Effector memory CD4-positive, alpha-beta T cell (primary cell): ENCODE results near the gene GRIP1.
A peak's percentile ranks its signal among the peaks of the same experiment; 100 is the strongest.
"Not testable (repeated sequence)": the region's sequence is repeated elsewhere in the genome, so short reads cannot be mapped to it uniquely, and the experiment has no call there.

Source experiments
- DNase-seq, 3 donors: peaks; one replicate each; pipeline ENCODE4 v3.0.0-alpha.2; 2020
- H3K27ac ChIP-seq: 2 replicates; pipeline ENCODE4 v1.7.0; 2013; ENCODE audit warnings: mild to moderate bottlenecking, low read length, moderate library complexity; ENCODE audit not compliant: insufficient read depth, poor library complexity, severe bottlenecking
- H3K27me3 ChIP-seq: replicated peaks from 2 replicates; pipeline ENCODE4 v1.7.0; 2013; ENCODE audit warnings: mild to moderate bottlenecking, low read length; ENCODE audit not compliant: insufficient read depth, control insufficient read depth, poor library complexity, severe bottlenecking
- H3K36me3 ChIP-seq: 2 replicates; pipeline ENCODE4 v1.7.0; 2013; ENCODE audit warnings: mild to moderate bottlenecking, low read length, moderate library complexity; ENCODE audit not compliant: control insufficient read depth, insufficient read depth
- H3K4me1 ChIP-seq: 2 replicates; pipeline ENCODE4 v1.7.0; 2013; ENCODE audit warnings: low read length, mild to moderate bottlenecking; ENCODE audit not compliant: control insufficient read depth, insufficient read depth, poor library complexity, severe bottlenecking
- H3K4me3 ChIP-seq: 2 replicates; pipeline ENCODE4 v1.7.0; 2013; ENCODE audit warnings: low read length, low read depth, mild to moderate bottlenecking; ENCODE audit not compliant: insufficient read depth, poor library complexity, severe bottlenecking
- H3K9me3 ChIP-seq: 2 replicates; pipeline ENCODE4 v1.7.0; 2013; ENCODE audit warnings: mild to moderate bottlenecking, low read length, moderate library complexity; ENCODE audit not compliant: control insufficient read depth

The GRIP1 gene

DNA sequence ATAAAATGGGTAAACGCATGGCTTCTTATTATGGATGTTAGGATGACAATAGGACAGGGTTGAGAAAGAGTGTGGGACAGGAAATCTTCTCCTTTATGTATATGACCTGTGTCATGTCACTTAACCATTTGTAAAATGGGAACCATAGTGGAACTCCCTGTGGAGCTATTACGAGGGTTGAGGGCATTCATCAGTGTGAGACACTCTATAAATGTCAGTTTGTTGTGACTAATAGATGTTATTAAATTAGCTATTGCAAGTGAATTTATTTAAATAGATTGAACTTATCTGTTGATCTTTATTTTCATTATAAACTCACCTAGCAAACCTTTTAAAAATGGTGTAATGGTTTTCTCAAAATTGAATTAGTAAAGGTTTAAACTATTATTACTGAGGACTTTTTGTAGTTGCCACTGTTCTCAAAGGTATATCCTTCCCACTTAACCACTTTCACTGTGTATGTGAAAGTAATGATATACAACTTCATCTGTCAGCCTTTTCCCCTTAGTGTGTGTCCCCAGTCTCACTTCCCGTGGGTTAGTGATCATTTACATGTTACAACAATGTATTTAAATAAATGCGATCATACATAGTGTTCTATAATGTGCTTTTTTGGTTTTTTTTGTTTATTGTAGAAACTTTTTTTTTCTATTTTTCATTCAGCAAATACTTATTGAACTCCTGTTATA is 359.5 kb downstream of the GRIP1 start:
- Histone ChIP-seq H3K27me3 (no peaks in the 10 kb centered on the region), H3K4me3 (no peak overlapping the region), H3K36me3 (peaks cover 28% of the 10 kb centered on the region), H3K27ac (no peak overlapping the region), H3K4me1 (peaks cover 8% of the 10 kb centered on the region), H3K9me3 (no peaks in the 10 kb centered on the region)
- no peak for DNase-seq

DNA sequence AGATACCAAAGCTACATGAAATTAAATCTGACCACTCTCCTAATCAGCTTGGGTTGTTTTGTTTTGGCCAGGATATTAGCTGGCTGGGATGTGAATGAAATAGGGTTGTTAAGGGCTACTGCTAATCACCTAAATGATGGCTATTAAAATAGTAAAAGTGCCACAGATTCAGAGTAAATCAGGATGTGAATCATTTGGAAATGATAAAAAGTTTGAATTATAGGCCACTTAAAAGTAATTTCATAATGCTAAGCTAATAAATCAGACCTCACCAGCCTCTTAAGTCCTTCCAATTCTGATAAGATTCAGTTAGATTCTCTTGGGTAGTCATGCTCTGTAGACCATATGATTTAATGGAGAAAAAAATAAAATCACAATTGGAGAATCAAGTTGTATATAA is 364.6 kb downstream of the GRIP1 start:
- H3K36me3 ChIP-seq: peaks cover 14% of the 10 kb centered on the region

DNA sequence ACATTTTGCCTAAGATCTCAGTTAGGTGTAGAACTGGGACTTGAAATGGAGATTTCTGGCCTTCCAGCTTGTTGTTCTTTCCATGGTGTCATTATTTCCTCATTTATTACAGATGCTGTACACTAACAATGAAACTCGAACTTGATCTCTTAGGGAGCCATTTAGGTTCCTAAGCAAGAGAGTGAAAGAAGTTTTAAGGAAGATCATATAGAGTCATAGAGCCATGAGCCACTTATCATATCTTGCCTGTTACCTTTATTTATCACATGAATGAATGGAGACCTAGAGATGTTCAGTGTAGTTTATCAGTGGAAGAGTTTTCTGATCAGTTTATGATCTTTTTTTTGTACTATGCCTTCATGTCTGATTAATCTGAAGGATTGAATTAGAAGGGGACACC is 366.7 kb downstream of the GRIP1 start:
- DNase-seq: no peak
- no peaks in the 10 kb centered on the region for H3K9me3 ChIP-seq
- H3K27me3 ChIP-seq: no peaks in the 10 kb centered on the region
- peaks cover 15% of the 10 kb centered on the region for H3K4me1 ChIP-seq
- H3K36me3 ChIP-seq: peaks cover 22% of the 10 kb centered on the region
- H3K27ac ChIP-seq: no peak overlapping the region
- no peak overlapping the region for H3K4me3 ChIP-seq

More for the DNA sequence above, 364.6 kb downstream of the GRIP1 start:
- Histone ChIP-seq H3K9me3 (no peaks in the 10 kb centered on the region), H3K4me3 (peak overlapping the region; percentile 7), H3K27me3 (no peaks in the 10 kb centered on the region), H3K27ac (no peak overlapping the region), H3K4me1 (peaks cover 21% of the 10 kb centered on the region)
- DNase-seq: no peak

DNA sequence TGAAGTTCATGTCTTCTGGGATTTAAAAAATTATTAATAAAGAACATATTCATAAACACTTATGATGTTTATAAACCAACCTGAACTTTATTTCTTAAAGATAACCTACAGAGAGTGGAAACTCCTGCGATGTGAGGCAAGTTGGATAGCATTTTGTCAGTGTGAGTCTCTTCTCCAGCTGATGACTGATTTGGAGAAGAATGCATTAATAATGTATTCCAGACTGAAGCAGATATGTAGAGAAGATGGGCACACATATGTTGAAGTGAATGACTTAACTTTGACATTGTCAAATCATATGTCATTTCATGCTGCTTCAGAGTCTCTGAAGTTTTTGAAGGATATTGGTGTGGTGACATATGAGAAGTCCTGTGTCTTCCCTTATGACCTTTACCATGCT is 369.3 kb downstream of the GRIP1 start:
- Histone ChIP-seq H3K9me3 (no peaks in the 10 kb centered on the region), H3K27me3 (no peaks in the 10 kb centered on the region), H3K4me1 (peaks cover 19% of the 10 kb centered on the region), H3K4me3 (no peak overlapping the region), H3K27ac (no peak overlapping the region), H3K36me3 (peaks cover 28% of the 10 kb centered on the region)
- DNase-seq: no peak

DNA sequence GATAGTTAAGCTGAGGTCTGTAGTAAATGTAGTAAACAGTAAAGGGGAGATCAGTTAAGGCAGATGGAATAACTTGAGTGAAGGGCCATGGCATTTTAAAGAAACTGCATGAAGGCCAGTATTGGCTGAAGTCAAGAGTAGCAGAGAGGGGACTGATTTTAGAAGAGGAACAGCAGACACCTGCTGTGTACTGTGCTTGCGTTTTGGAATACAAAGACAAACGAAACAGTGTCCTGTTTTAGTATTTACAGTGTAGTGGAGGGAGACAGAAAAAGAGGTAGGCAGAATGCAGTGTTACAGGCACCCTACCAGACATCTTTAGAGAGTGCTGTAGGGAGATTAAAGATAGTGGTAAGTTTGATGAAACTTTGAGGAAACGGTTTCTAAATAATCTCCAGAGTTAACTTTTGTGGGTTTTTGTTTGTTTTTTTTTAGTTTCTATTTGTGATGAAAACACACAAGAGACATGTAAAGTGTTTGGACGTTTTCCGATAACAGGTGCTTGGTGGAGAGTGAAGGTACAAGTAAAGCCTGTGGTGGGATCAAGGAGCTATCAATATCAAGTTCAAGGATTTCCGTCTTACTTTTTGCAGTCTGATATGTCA is 374.5 kb downstream of the GRIP1 start:
- peaks cover 19% of the 10 kb centered on the region for H3K36me3 ChIP-seq
- no peaks in the 10 kb centered on the region for H3K27me3 ChIP-seq
- H3K9me3 ChIP-seq: no peaks in the 10 kb centered on the region
- peaks cover 12% of the 10 kb centered on the region for H3K4me1 ChIP-seq
- DNase-seq: no peak
- H3K27ac ChIP-seq: peak overlapping the region; percentile 88
- H3K4me3 ChIP-seq: peak overlapping the region; percentile 85

DNA sequence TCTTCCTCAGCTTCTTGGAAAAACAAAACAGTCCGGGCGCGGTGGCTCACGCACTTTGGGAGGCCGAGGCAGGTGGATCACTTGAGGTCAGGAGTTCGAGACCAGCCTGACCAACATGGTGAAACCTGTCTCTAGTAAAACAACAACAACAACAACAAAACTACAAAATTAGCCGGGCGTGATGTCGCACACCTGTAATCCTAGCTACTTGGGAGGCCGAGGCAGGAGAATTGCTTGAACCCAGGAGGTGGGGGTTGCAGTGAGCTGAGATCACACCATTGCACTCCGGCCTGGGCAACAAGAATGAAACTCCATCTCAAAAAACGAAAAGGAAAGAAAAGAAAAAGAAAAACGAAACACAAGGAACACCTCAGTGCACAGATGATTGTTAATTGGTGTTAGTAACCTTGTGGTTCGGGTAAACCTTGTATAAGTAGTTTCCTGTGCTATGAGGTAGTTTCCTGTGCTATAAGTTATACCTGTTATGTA is 375.5 kb downstream of the GRIP1 start:
- H3K9me3 ChIP-seq: not testable (repeated sequence)
- H3K27ac ChIP-seq: peak overlapping the region; percentile 88

DNA sequence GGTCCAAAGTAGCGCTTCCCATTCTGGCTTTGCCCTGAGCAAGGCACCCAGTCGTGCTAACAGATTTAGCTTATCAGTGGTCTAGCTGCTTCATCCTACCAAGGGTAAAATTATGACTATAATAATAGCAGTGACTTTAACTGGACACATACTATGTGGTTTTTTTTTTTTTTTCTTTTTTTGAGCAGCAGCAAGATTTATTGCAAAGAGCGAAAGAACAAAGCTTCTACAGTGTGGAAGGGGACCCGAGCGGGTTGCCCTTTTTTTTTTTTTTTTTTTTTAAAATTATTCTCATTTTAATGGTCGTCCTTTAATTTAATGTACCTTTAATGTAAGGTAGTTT is 376.1 kb downstream of the GRIP1 start:
- Histone ChIP-seq H3K4me3 (peak overlapping the region; percentile 85), H3K27ac (peak overlapping the region; percentile 88), H3K9me3 (no peaks in the 10 kb centered on the region), H3K36me3 (peaks cover 11% of the 10 kb centered on the region), H3K27me3 (no peaks in the 10 kb centered on the region), H3K4me1 (peaks cover 12% of the 10 kb centered on the region)
- no peak for DNase-seq

More for the DNA sequence above, 375.5 kb downstream of the GRIP1 start:
- H3K27me3 ChIP-seq, DNase-seq: not testable (repeated sequence)
- H3K4me3 ChIP-seq: peak overlapping the region; percentile 85
- H3K4me1 ChIP-seq: peaks cover 12% of the 10 kb centered on the region
- H3K36me3 ChIP-seq: peaks cover 16% of the 10 kb centered on the region

DNA sequence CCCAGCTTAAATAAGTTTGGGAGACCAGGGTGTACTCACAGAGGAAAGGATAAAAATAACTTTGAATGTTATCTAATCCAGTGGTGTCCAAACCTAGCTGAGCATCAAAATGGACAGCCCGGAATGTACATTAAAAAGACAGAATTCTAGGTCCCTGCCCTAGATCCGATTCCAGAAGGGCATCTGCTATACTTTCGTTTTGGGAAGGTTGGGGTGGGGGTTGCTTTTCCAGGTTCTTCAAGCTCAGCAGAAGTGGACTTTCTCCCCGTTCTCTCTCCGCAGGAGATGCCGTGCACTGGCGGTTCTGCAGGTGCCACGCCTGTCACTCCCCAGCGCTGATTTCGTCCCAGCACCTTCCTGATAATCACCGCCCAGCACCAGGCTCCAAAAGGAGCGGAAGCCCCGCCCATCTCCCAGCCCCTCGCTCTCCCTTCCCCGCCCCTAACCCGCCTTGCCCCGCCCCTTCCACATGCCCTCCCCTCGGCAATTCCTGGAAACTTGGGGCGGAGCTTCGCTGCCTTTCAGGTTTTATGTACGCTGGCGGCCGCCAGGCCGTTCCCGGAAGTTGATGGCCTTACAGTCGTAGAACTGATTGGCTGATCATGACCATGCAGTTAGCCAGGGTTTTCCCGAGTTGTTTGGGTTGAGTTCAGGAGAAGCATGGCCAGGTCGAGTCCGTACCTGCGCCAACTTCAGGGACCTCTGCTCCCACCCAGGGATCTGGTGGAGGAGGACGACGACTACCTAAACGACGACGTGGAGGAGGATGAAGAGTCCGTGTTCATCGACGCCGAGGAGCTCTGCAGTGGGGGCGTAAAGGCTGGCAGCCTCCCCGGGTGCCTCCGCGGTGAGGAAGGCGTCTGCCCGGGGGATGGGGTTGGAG is 376.7 kb downstream of the GRIP1 start, which contains the start of gene HELB:
Gene HELB, plus strand, starts transcription at position 550 of the 883 bp plus-strand sequence. Its CDS starts 111 bp downstream, at position 661.
- Histone ChIP-seq H3K27me3 (no peaks in the 10 kb centered on the region), H3K9me3 (no peaks in the 10 kb centered on the region), H3K36me3 (peaks cover 6% of the 10 kb centered on the region), H3K4me1 (peaks cover 14% of the 10 kb centered on the region), H3K4me3 (peak within 1 kb of the TSS; percentile 85), H3K27ac (peak within 1 kb of the TSS; percentile 88)
- DNase-seq: peak; percentile 92 to 97 (median 96)

DNA sequence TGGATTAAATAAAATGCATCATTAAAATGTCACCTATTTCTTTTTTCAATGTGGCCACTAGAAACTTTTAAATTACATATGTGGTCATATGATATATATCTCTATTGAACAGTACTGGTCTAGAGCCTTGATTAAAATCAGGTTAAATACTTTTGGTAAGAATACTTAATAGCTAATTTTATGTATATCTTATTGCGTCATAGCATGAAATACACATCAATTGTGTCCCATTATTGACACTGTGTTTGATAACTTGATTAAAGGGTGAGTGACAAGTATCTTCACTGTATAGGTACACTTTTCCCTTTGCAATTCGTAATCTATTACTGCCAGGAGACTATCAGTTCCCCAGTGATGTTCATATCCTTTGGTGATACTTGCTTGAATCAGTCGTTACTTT is 381.0 kb downstream of the GRIP1 start:
- Histone ChIP-seq H3K36me3 (no peaks in the 10 kb centered on the region), H3K27me3 (no peaks in the 10 kb centered on the region), H3K4me1 (peaks cover 7% of the 10 kb centered on the region), H3K4me3 (no peak overlapping the region), H3K9me3 (no peaks in the 10 kb centered on the region), H3K27ac (no peak overlapping the region)
- no peak for DNase-seq
